GM12878 (cell line): ENCODE results near the gene SCLT1. TPM values are rescaled to one million over a fixed set of nuclear protein-coding genes. Genes with fewer than 3 reads are reported as not detected.

Source experiments
- ATAC-seq: fragments of 200-7000 bp; cut with Tn5 transposase; 3 replicates; pipeline ENCODE4 v1.9.1; 2020; ENCODE audit warnings: mild to moderate bottlenecking, moderate library complexity
- BruUV-seq: library from RNA; stranded (reverse); fragments of 400-500 nt; replicated peaks from 2 replicates; lab custom pipeline; 2021; lab: Mats Ljungman, UMichigan
- CTCF ChIA-PET: fragments of 300-600 bp; sonication (Branson Sonifier 250); formaldehyde crosslinking; extraction: SDS; loops from one replicate; lab custom pipeline; 2021; ENCODE audit warnings: inconsistent platforms; lab: Yijun Ruan, JAX
- POLR2A ChIA-PET: fragments of 350-600 bp; formaldehyde crosslinking; extraction: SDS; loops from one replicate; lab custom pipeline; 2021; ENCODE audit warnings: inconsistent platforms; lab: Charles Lee
- RAD21 ChIA-PET: fragments of 300-600 bp; sonication (Branson Sonifier 250); formaldehyde crosslinking; loops from one replicate; lab custom pipeline; 2023; ENCODE audit warnings: antibody characterized with exemption; ENCODE audit not compliant: unreplicated experiment; lab: Charles Lee
- SMC1A ChIA-PET: fragments of 300-600 bp; sonication (Branson Sonifier 250); formaldehyde crosslinking; loops from one replicate; lab custom pipeline; 2023; ENCODE audit not compliant: unreplicated experiment, uncharacterized antibody; lab: Charles Lee
- DNase-seq: peaks from one replicate; pipeline ENCODE4 v3.0.0-alpha.2; 2011; ENCODE audit warnings: low read depth, low spot score
- FAIRE-seq: peaks from 3 replicates; lab custom pipeline; 2011; peaks lifted over from hg19 to GRCh38; lab: Jason Lieb, UNC
- H2AFZ ChIP-seq: 2 replicates; pipeline ENCODE4 v1.6.0; 2011; ENCODE audit warnings: low read depth, low read length, control low read depth; ENCODE audit not compliant: control insufficient read depth
- H3K27ac ChIP-seq: 2 replicates; pipeline ENCODE4 v1.5.1; 2011; ENCODE audit warnings: control low read depth; ENCODE audit not compliant: control insufficient read depth, insufficient read depth
- H3K27me3 ChIP-seq, 2 experiments: replicated peaks in 1 of 2; 2 replicates each; pipeline versions ENCODE4 v1.6.0 to v1.6.1; 2011; ENCODE audit warnings: low read length in 1 of 2; ENCODE audit not compliant: control insufficient read depth in 2 of 2, insufficient read depth in 2 of 2
- H3K36me3 ChIP-seq, 2 experiments: 2 replicates each; pipeline ENCODE4 v1.5.1; 2011; ENCODE audit warnings: low read length in 1 of 2; ENCODE audit not compliant: control insufficient read depth in 2 of 2, insufficient read depth in 2 of 2
- H3K4me1 ChIP-seq: 2 replicates; pipeline ENCODE4 v1.6.1; 2011; ENCODE audit warnings: mild to moderate bottlenecking, low read length, moderate library complexity, mixed read lengths; ENCODE audit not compliant: control insufficient read depth, insufficient read depth
- H3K4me2 ChIP-seq: 2 replicates; pipeline ENCODE4 v1.6.0; 2011; ENCODE audit warnings: control low read depth; ENCODE audit not compliant: control insufficient read depth, insufficient read depth
- H3K4me3 ChIP-seq: fragments of 200-600 bp; sonication (generic); 2 replicates; pipeline ENCODE4 v1.5.1; 2016
- H3K79me2 ChIP-seq: 2 replicates; pipeline ENCODE4 v1.6.0; 2011; ENCODE audit warnings: low read length; ENCODE audit not compliant: control insufficient read depth, insufficient read depth
- H3K9ac ChIP-seq: 2 replicates; pipeline ENCODE4 v1.8.0; 2011; ENCODE audit warnings: low read length, control low read depth, mixed read lengths; ENCODE audit not compliant: control insufficient read depth, insufficient read depth
- H3K9me3 ChIP-seq: replicated peaks from 3 replicates; pipeline ENCODE4 v1.5.1; 2011; ENCODE audit warnings: mild to moderate bottlenecking, low read length; ENCODE audit not compliant: control insufficient read depth, insufficient read depth
- H4K20me1 ChIP-seq: 2 replicates; pipeline ENCODE4 v1.6.0; 2011; ENCODE audit not compliant: control insufficient read depth, insufficient read depth
- BHLHE40 ChIP-seq, 2 experiments: fragments of 450-650 bp in 1 of 2; IDR thresholded peaks; 2 replicates each; pipeline ENCODE4 v1.6.1; 2011 to 2017; ENCODE audit warnings: low read depth in 2 of 2, borderline replicate concordance in 1 of 2, improper control_type of control experiment in 1 of 2, low read length in 1 of 2, mild to moderate bottlenecking in 1 of 2
- BMI1 ChIP-seq: fragments of 450-650 bp; IDR thresholded peaks from 2 replicates; pipeline ENCODE4 v1.6.1; 2016; ENCODE audit warnings: mild to moderate bottlenecking, moderate library complexity, borderline replicate concordance
- IKZF2 ChIP-seq, 2 experiments: fragments of 450-650 bp; IDR thresholded peaks; 2 replicates each; pipeline ENCODE4 v1.6.1; 2017; ENCODE audit warnings: mild to moderate bottlenecking in 2 of 2, moderate library complexity in 2 of 2
- IRF3 ChIP-seq: fragments of 450-650 bp; IDR thresholded peaks from 2 replicates; pipeline ENCODE4 v1.6.1; 2014; ENCODE audit warnings: mild to moderate bottlenecking
- KAT2A ChIP-seq: conservative IDR thresholded peaks from 2 replicates; pipeline ENCODE4 v1.6.1; 2011; ENCODE audit warnings: low read depth, low read length; ENCODE audit not compliant: control insufficient read depth
- MEF2A ChIP-seq: IDR thresholded peaks from 2 replicates; pipeline ENCODE4 v1.6.1; 2011; ENCODE audit warnings: low read depth, mild to moderate bottlenecking, low read length, moderate library complexity; ENCODE audit not compliant: insufficient read depth
- SIN3A ChIP-seq: IDR thresholded peaks from 2 replicates; pipeline ENCODE4 v1.6.1; 2012; ENCODE audit warnings: low read depth, low read length, improper control_type of control experiment
- WGBS: methylation state at CpG from one replicate; pipeline ENCODE4 v1.1.6; 2016; ENCODE audit warnings: low lambda C conversion rate; ENCODE audit not compliant: insufficient replicate concordance, insufficient coverage; ENCODE audit errors: missing lambda C conversion rate; 5-methylcytosine and 5-hydroxymethylcytosine counted together
- in situ Hi-C: fragments of 300-500 bp; cut with MboI; formaldehyde crosslinking; loops from 9 replicates; pipeline ENCODE4 v1.14.3; 2018; ENCODE audit warnings: mixed read lengths
- intact Hi-C: fragments of 100-400 bp; cut with micrococcal nuclease; formaldehyde crosslinking; loops from one replicate; pipeline ENCODE4 v1.14.2; 2022; ENCODE audit not compliant: unreplicated experiment
- polyA plus RNA-seq, 11 experiments: library from polyadenylated mRNA; depleted of rRNA in 4 of 11; unstranded in 6 of 11; stranded (reverse) in 5 of 11; fragments of >200 nt; fragmentation: Nextera tagmentation in 4 of 11; fragmentation: Illumina TruSeq in 1 of 11; extraction: Ambion mirVana in 4 of 11; extraction: Trizol in 1 of 11; gene quantifications; 1 replicate in 1 of 11; 2 replicates in 10 of 11; pipeline versions ENCODE4 v1.2.1 to v1.2.3, GENCODE V29; 2011 to 2016; ENCODE audit warnings: inconsistent platforms in 2 of 11, missing spikeins in 2 of 11, low read depth in 1 of 11
- total RNA-seq, 4 experiments: library from RNA; depleted of rRNA in 3 of 4; stranded (reverse); fragments of >200 nt in 3 of 4; fragmentation: Illumina TruSeq in 1 of 4; extraction: Trizol in 1 of 4; gene quantifications; 2 replicates each; pipeline versions ENCODE4 v1.2.1 to v1.2.3, GENCODE V29; 2013 to 2021

SCLT1 gene
- total and polyA plus RNA-seq, 10 of the 15 experiments (the other 5 are each of a cell fraction or from before 2014, with no cell fraction given): 7.8 to 31.4 (median 19.6) TPM

- no peak for TF ChIP-seq MEF2A
- TF ChIP-seq BHLHE40 (IDR thresholded peaks at IDR 0.05; ENCODE audit: borderline replicate concordance in 1 of 2, low read depth in 2 of 2, low read length in 1 of 2): no peak
- TF ChIP-seq IKZF2 (IDR thresholded peaks at IDR 0.05): no peak
- no peak for TF ChIP-seq BMI1
- TF ChIP-seq IRF3: no peak
- TF ChIP-seq SIN3A: no peak
- no peak for TF ChIP-seq KAT2A
- ChIA-PET SMC1A (interaction anchor here (0.6 to 1.4 kb wide), 3 partner anchors 16 to 624 kb away, joined by 3 to 4 read pairs (median 3); no protein-coding TSS in a partner anchor), RAD21 (no interaction called here), POLR2A (interaction anchor here (1.2 kb wide), 1 partner anchor 17 kb away, joined by 3 read pairs; no protein-coding TSS in a partner anchor), CTCF (interaction anchor here (1.2 kb wide), 1 partner anchor 34 kb away, joined by 3 read pairs; no protein-coding TSS in a partner anchor)
- H3K79me2 ChIP-seq: no peaks in the 10 kb centered on the region
- no peak overlapping the region for H2AFZ ChIP-seq
- in situ Hi-C loops (no loop called here), intact Hi-C loops (no loop called here)
- H3K27ac ChIP-seq: no peak overlapping the region
- FAIRE-seq: no peak
- H3K36me3 ChIP-seq: peaks cover 0 to 1% of the 10 kb centered on the region in 2 experiments; a peak in 1 of 4 replicates
- WGBS: 94% methylated on average over 3 of the region's 3 CpGs
- H4K20me1 ChIP-seq: no peaks in the 10 kb centered on the region
- H3K27me3 ChIP-seq: no peaks in the 10 kb centered on the region
- no TSS peak for BruUV-seq
- no peak for DNase-seq
- H3K4me1 ChIP-seq: no peaks in the 10 kb centered on the region
- ATAC-seq: no peak
- no peak overlapping the region for H3K4me3 ChIP-seq
- no peaks in the 10 kb centered on the region for H3K9me3 ChIP-seq
- H3K4me2 ChIP-seq: no peak overlapping the region
- H3K9ac ChIP-seq: no peak overlapping the region
Measured at GRCh38 chr4:129110931-129111330, 17.6 kb upstream of the SCLT1 start.
